K562 (cell line): ENCODE data around the gene HFE. TPM values are rescaled to one million over a fixed set of nuclear protein-coding genes. Genes with fewer than 3 reads are reported as not detected.

Experiments used
- CREB3 ChIP-seq: fragments of 450-650 bp; conservative IDR thresholded peaks from 2 replicates; pipeline ENCODE4 v1.6.1; 2016; ENCODE audit warnings: missing genetic modification characterization, low read depth, mild to moderate bottlenecking, missing compliant biosample characterization, moderate library complexity
- CREB5 ChIP-seq: fragments of 250-450 bp; sonication (Bioruptor Pico); IDR thresholded peaks from 2 replicates; pipeline ENCODE4 v1.5.0; 2020; ENCODE audit warnings: mild to moderate bottlenecking
- CUX1 ChIP-seq: fragments of 200-800 bp; sonication (Bioruptor generic); IDR thresholded peaks from 2 replicates; pipeline ENCODE4 v1.6.1; 2016; ENCODE audit warnings: missing genetic modification characterization, missing compliant biosample characterization
- EWSR1 ChIP-seq: fragments of 450-650 bp; IDR thresholded peaks from 2 replicates; pipeline ENCODE4 v1.6.1; 2018; ENCODE audit warnings: borderline replicate concordance, mild to moderate bottlenecking, low read depth, moderate library complexity; ENCODE audit not compliant: partially characterized antibody
- GATAD2B ChIP-seq: fragments of 450-650 bp; IDR thresholded peaks from 2 replicates; pipeline ENCODE4 v1.6.1; 2017; ENCODE audit warnings: mild to moderate bottlenecking, borderline replicate concordance
- HES1 ChIP-seq: fragments of 450-650 bp; IDR thresholded peaks from 2 replicates; pipeline ENCODE4 v1.6.1; 2016; ENCODE audit warnings: low read depth, mild to moderate bottlenecking, moderate library complexity
- PCBP1 ChIP-seq: fragments of 200-400 bp; formaldehyde crosslinking; IDR thresholded peaks from 2 replicates; pipeline ENCODE4 v1.6.1; 2018; ENCODE audit warnings: mild to moderate bottlenecking, low read depth, low read length; ENCODE audit not compliant: poor library complexity, severe bottlenecking
- RBM22 ChIP-seq: fragments of 200-400 bp; formaldehyde crosslinking; IDR thresholded peaks from 2 replicates; pipeline ENCODE4 v1.6.1; 2018; ENCODE audit warnings: low read length, low read depth; ENCODE audit not compliant: poor library complexity, severe bottlenecking
- RFX1 ChIP-seq: fragments of 450-650 bp; IDR thresholded peaks from 2 replicates; pipeline ENCODE4 v1.6.1; 2016; ENCODE audit warnings: mild to moderate bottlenecking, moderate library complexity
- RFX7 ChIP-seq: fragments of 250-450 bp; sonication (Bioruptor Pico); IDR thresholded peaks from 2 replicates; pipeline ENCODE4 v1.5.1; 2021; ENCODE audit warnings: mild to moderate bottlenecking
- SRSF1 ChIP-seq: fragments of 200-400 bp; formaldehyde crosslinking; IDR thresholded peaks from 2 replicates; pipeline ENCODE4 v1.6.1; 2017; ENCODE audit warnings: mild to moderate bottlenecking, low read depth, low read length, moderate library complexity
- USF1 ChIP-seq: sonication (generic); formaldehyde crosslinking; IDR thresholded peaks from 2 replicates; pipeline ENCODE4 v1.9.0; 2022; ENCODE audit warnings: mild to moderate bottlenecking, missing genetic modification reagents
- ZNF197 ChIP-seq: fragments of 200-800 bp; sonication (Bioruptor generic); IDR thresholded peaks from 2 replicates; pipeline ENCODE4 v1.6.1; 2016; ENCODE audit warnings: low read depth, missing genetic modification characterization, missing compliant biosample characterization
- ZNF445 ChIP-seq: fragments of 250-450 bp; sonication (Bioruptor Pico); IDR thresholded peaks from 2 replicates; pipeline ENCODE4 v1.4.0; 2020; ENCODE audit warnings: low read depth, mild to moderate bottlenecking, moderate library complexity
- ZNF583 ChIP-seq: fragments of 250-450 bp; sonication (Bioruptor Pico); IDR thresholded peaks from 2 replicates; pipeline ENCODE4 v1.4.0; 2020
- ZNF696 ChIP-seq: fragments of 250-450 bp; sonication (Bioruptor Pico); conservative IDR thresholded peaks from 2 replicates; pipeline ENCODE4 v1.4.0; 2020; ENCODE audit warnings: mild to moderate bottlenecking, moderate library complexity
- ZNF717 ChIP-seq: fragments of 250-450 bp; sonication (Bioruptor Pico); IDR thresholded peaks from 2 replicates; pipeline ENCODE4 v1.5.0; 2021
- ZSCAN32 ChIP-seq: fragments of 450-650 bp; formaldehyde crosslinking; IDR thresholded peaks from 2 replicates; pipeline ENCODE4 v1.4.0; 2020; ENCODE audit warnings: mild to moderate bottlenecking, moderate library complexity
- polyA plus RNA-seq, 8 experiments: library from polyadenylated mRNA; depleted of rRNA in 4 of 8; stranded (reverse) in 5 of 8; unstranded in 3 of 8; fragments of >200 nt; fragmentation: Nextera tagmentation in 2 of 8; fragmentation: Illumina TruSeq in 1 of 8; extraction: Ambion mirVana in 2 of 8; extraction: Trizol in 1 of 8; gene quantifications; 2 replicates each; pipeline versions ENCODE4 v1.2.1 to v1.2.3, GENCODE V29; 2011 to 2014; ENCODE audit warnings: inconsistent platforms in 1 of 8, missing spikeins in 1 of 8
- total RNA-seq, 7 experiments: library from RNA; depleted of rRNA in 6 of 7; stranded (reverse); fragments of >200 nt in 6 of 7; fragmentation: Illumina TruSeq in 2 of 7; extraction: Trizol in 2 of 7; gene quantifications; 2 replicates each; pipeline versions ENCODE4 v1.2.1 to v1.2.3, GENCODE V29; 2011 to 2021; ENCODE audit warnings: low replicate concordance in 1 of 7

Gene HFE
- total and polyA plus RNA-seq, 9 of the 15 experiments (the other 6 are each of a cell fraction or from before 2014, with no cell fraction given), result 0.14 to 1.2 (median 0.76) TPM

GRCh38 chr6:26055719-26056582, 31.3 kb upstream of the HFE start (continued):
- peak; percentile 75 for TF ChIP-seq PCBP1
- TF ChIP-seq RFX1, result no peak; the same call in 1 of the 2 replicates
- TF ChIP-seq USF1 (CRISPR knock-in tag), result peak; percentile 45; the same call in 1 of the 2 replicates
- peak; percentile 57; the same call in 1 of the 2 replicates for TF ChIP-seq RFX7 (CRISPR knock-in tag)
- no peak; the same call in none of the 2 replicates for TF ChIP-seq ZNF445
- TF ChIP-seq HES1, result no peak
- TF ChIP-seq ZNF717 (CRISPR knock-in tag), result no peak
- no peak for TF ChIP-seq CUX1 (CRISPR knock-in tag)
- TF ChIP-seq CREB5 (CRISPR knock-in tag), result no peak
- TF ChIP-seq CREB3 (tag), result no peak; the same call in 1 of the 2 replicates
- peak; percentile 48; the same call in 1 of the 2 replicates for TF ChIP-seq ZNF696 (CRISPR knock-in tag)
- TF ChIP-seq ZNF197 (CRISPR knock-in tag), result no peak
- TF ChIP-seq EWSR1, result no peak
- peak; percentile 91 for TF ChIP-seq RBM22
- peak; percentile 59; the same call in 1 of the 2 replicates for TF ChIP-seq SRSF1
- no peak; the same call in 1 of the 2 replicates for TF ChIP-seq ZSCAN32 (CRISPR knock-in tag)
- peak; percentile 64; the same call in 1 of the 2 replicates for TF ChIP-seq ZNF583
- no peak for TF ChIP-seq GATAD2B
